Stimulated activated CD8-positive, alpha-beta memory T cell treated with anti-CD3 and anti-CD28 coated beads, Interleukin-12 subunit alpha, Interleukin-12 subunit beta, amount 100 ng/mL, for 4 hours (primary cell): ENCODE data around the gene NKX2-1.
"Not testable (repeated sequence)": the region's sequence is repeated elsewhere in the genome, so short reads cannot be mapped to it uniquely, and the experiment has no call there.

Experiments used
- DNase-seq: peaks from one replicate; pipeline ENCODE4 v3.0.0-alpha.2; 2020; ENCODE audit warnings: low read depth

NKX2-1 gene

GRCh38 chr14:36519431-36520321, at the start of gene NKX2-1:
NKX2-1 (minus strand) TSS chr14:36520232; CDS start chr14:36520129, 103 bp downstream.
- no peak for DNase-seq

- DNase-seq = no peak
Observed at GRCh38 chr14:36556811-36557433, 36.9 kb upstream of the NKX2-1 start.

- no peak for DNase-seq
Observed at GRCh38 chr14:36555998-36556743, 36.1 kb upstream of the NKX2-1 start.

- no peak for DNase-seq
Observed at GRCh38 chr14:36553656-36554260, 33.7 kb upstream of the NKX2-1 start.

- DNase-seq = no peak
Observed at GRCh38 chr14:36550899-36551298, 30.9 kb upstream of the NKX2-1 start.

- not testable (repeated sequence) for DNase-seq
Observed at GRCh38 chr14:36544280-36544679, 24.2 kb upstream of the NKX2-1 start.

GRCh38 chr14:36538051-36538450, 18.0 kb upstream of the NKX2-1 start:
- DNase-seq = no peak

- DNase-seq = no peak
Observed at GRCh38 chr14:36529062-36529461, 9.0 kb upstream of the NKX2-1 start.

- DNase-seq = no peak
Observed at GRCh38 chr14:36525746-36526099, 5.7 kb upstream of the NKX2-1 start.

- DNase-seq = no peak
Observed at GRCh38 chr14:36524874-36525745, 5.1 kb upstream of the NKX2-1 start.

- DNase-seq = no peak
Observed at GRCh38 chr14:36524220-36524837, 4.3 kb upstream of the NKX2-1 start.

GRCh38 chr14:36522972-36523715, 3.1 kb upstream of the NKX2-1 start:
- DNase-seq = no peak

- DNase-seq = no peak
Observed at GRCh38 chr14:36522347-36522971, 2.4 kb upstream of the NKX2-1 start.

- DNase-seq = no peak
Observed at GRCh38 chr14:36521598-36522345, 1.7 kb upstream of the NKX2-1 start.

- no peak for DNase-seq
Observed at GRCh38 chr14:36520601-36521525, 831 bp upstream of the NKX2-1 start.

- DNase-seq = no peak
Observed at GRCh38 chr14:36518586-36519430, 1.2 kb downstream of the NKX2-1 start.

GRCh38 chr14:36518031-36518585, 1.9 kb downstream of the NKX2-1 start:
- DNase-seq = no peak
